Esophagus muscularis mucosa (tissue), 4 donors: Measurements from ENCODE around the gene GBX2. TPM values are rescaled to one million over a fixed set of nuclear protein-coding genes. Genes with fewer than 3 reads are reported as not detected.

Experiments
- DNase-seq: peaks from one replicate; pipeline ENCODE4 v3.0.0-alpha.2; 2017; ENCODE audit errors: extremely low spot score
- H3K27ac ChIP-seq, 4 donors: fragments of 200-600 bp; sonication (generic); replicated peaks in 1 of 4; 1 replicate in 3 of 4; 2 replicates in 1 of 4; pipeline ENCODE4 v1.5.1; 2016 to 2019; ENCODE audit warnings: mild to moderate bottlenecking in 1 of 4
- H3K27me3 ChIP-seq, 4 donors: fragments of 200-600 bp; sonication (generic); one replicate each; pipeline versions ENCODE4 v1.5.1 to v1.6.0; 2016 to 2019
- H3K36me3 ChIP-seq, 4 donors: fragments of 200-600 bp; sonication (generic); one replicate each; pipeline ENCODE4 v1.5.1; 2016 to 2019
- H3K4me1 ChIP-seq, 4 donors: fragments of 200-600 bp; sonication (generic); one replicate each; pipeline ENCODE4 v1.5.1; 2016 to 2019
- H3K4me3 ChIP-seq, 4 donors: fragments of 200-600 bp; sonication (generic); 1 replicate in 2 of 4; 2 replicates in 2 of 4; pipeline ENCODE4 v1.5.1; 2016 to 2019; ENCODE audit warnings: mild to moderate bottlenecking in 4 of 4, moderate library complexity in 1 of 4
- H3K9me3 ChIP-seq, 4 donors: fragments of 200-600 bp; sonication (generic); 1 replicate in 3 of 4; 2 replicates in 1 of 4; pipeline ENCODE4 v1.5.1; 2016 to 2019
- EP300 ChIP-seq: sonication (generic); formaldehyde crosslinking; IDR thresholded peaks from one replicate; pipeline ENCODE4 v1.6.1; 2017; ENCODE audit warnings: antibody characterized with exemption
- POLR2A ChIP-seq: fragments of 450-650 bp; IDR thresholded peaks from one replicate; pipeline ENCODE4 v1.6.1; 2017; ENCODE audit warnings: antibody characterized with exemption, moderate library complexity, mild to moderate bottlenecking, low read depth
- POLR2AphosphoS5 ChIP-seq, 2 donors: sonication (generic); formaldehyde crosslinking; IDR thresholded peaks; one replicate each; pipeline ENCODE4 v1.6.1; 2017; ENCODE audit warnings: antibody characterized with exemption in 2 of 2
- WGBS: methylation state at CpG from one replicate; pipeline ENCODE4 v1.1.5; 2018; 5-methylcytosine and 5-hydroxymethylcytosine counted together
- intact Hi-C: fragments of 100-400 bp; cut with DNase I; formaldehyde crosslinking; loops from one replicate; pipeline ENCODE4 v1.15.1; 2023
- small RNA-seq, 3 donors: library from RNA; depleted of rRNA; stranded (forward); fragments of <200 nt; gene quantifications; one replicate each; pipeline ENCODE3, GENCODE V24; 2016
- total RNA-seq, 4 donors: library from RNA; depleted of rRNA; stranded (reverse); fragments of >200 nt; gene quantifications; one replicate each; pipeline versions ENCODE4 v1.1.0 to v1.2.1, GENCODE V29; 2016
- TF ChIP-seq, protein P1 (sequence below), 3 experiments: fragments of 200-600 bp in 2 of 3; fragments of 450-650 bp in 1 of 3; sonication (generic) in 2 of 3; IDR thresholded peaks; one replicate each; pipeline ENCODE4 v1.5.1; 2017 to 2019; ENCODE audit warnings: antibody characterized with exemption in 3 of 3, mild to moderate bottlenecking in 2 of 3, moderate library complexity in 1 of 3

The GBX2 gene
- total RNA-seq, 4 donors from 2014 or later, result not detected

DNA sequence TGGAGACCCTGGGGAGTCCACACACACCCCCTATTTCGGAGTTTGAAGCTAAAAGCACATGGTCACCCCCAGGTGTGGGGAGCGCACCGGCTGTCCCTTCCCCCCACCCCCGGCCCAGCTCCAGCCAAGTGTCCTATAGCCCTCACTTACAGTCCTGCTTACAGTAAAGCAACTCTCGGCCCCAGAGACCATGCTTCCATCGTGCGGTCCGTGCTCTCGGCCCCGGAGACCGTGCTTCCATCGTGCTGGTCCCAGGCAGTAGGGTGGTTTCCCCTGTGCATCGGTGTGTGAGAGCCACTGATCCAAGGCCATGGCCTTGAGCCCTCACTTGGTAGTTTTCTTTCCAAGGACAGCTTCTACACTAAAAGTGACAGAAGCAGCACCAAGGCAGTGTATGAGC is 48.7 kb downstream of the GBX2 start:
- TF ChIP-seq EP300, result no peak
- no peak for TF ChIP-seq POLR2AphosphoS5 (IDR thresholded peaks at IDR 0.05)
- no peak for TF ChIP-seq POLR2A
- TF ChIP-seq, protein P1, sequence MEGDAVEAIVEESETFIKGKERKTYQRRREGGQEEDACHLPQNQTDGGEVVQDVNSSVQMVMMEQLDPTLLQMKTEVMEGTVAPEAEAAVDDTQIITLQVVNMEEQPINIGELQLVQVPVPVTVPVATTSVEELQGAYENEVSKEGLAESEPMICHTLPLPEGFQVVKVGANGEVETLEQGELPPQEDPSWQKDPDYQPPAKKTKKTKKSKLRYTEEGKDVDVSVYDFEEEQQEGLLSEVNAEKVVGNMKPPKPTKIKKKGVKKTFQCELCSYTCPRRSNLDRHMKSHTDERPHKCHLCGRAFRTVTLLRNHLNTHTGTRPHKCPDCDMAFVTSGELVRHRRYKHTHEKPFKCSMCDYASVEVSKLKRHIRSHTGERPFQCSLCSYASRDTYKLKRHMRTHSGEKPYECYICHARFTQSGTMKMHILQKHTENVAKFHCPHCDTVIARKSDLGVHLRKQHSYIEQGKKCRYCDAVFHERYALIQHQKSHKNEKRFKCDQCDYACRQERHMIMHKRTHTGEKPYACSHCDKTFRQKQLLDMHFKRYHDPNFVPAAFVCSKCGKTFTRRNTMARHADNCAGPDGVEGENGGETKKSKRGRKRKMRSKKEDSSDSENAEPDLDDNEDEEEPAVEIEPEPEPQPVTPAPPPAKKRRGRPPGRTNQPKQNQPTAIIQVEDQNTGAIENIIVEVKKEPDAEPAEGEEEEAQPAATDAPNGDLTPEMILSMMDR (IDR thresholded peaks at IDR 0.05), result no peak
- intact Hi-C loops, result no loop called here
- Histone ChIP-seq H3K9me3 (no peaks in the 10 kb centered on the region), H3K4me1 (no peaks in the 10 kb centered on the region), H3K27me3 (no peaks in the 10 kb centered on the region), H3K36me3 (peaks cover 9 to 41% (median 20%) of the 10 kb centered on the region in 4 donors), H3K4me3 (no peak overlapping the region), H3K27ac (no peak overlapping the region)
- 80% methylated on average over 3 of the region's 13 CpGs for WGBS
- no peak for DNase-seq

DNA sequence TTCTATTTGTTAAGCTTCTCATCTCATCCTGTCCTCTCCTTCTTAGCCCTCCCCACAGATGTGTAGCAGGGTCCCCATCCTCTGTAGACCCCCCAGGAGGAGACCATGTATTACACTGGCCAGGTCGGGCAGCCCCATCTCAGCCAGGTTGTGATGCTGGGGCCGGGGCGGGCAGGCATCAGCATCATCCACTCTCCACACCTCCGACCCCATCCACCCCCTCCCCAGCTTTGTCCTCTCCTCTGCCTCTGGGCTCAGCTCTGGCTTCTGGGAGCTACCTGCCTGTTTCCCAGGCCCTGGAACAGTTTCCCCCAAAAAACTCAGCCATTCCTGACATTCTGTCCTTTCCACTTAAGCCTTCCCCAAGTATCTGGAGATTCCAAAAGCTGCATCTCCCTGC is 49.2 kb downstream of the GBX2 start:
- H3K9me3 ChIP-seq, result no peaks in the 10 kb centered on the region
- WGBS, result 93% methylated on average over 4 of the region's 4 CpGs
- H3K27me3 ChIP-seq, result no peaks in the 10 kb centered on the region
- TF ChIP-seq, protein P1 (IDR thresholded peaks at IDR 0.05), result no peak
- TF ChIP-seq EP300 (no peak), POLR2AphosphoS5 (IDR thresholded peaks at IDR 0.05) (no peak), POLR2A (no peak)
- H3K27ac ChIP-seq, result no peak overlapping the region
- DNase-seq, result no peak
- H3K4me1 ChIP-seq, result no peaks in the 10 kb centered on the region
- no peak overlapping the region for H3K4me3 ChIP-seq
- intact Hi-C loops, result no loop called here
- H3K36me3 ChIP-seq, result peaks cover 5 to 36% (median 16%) of the 10 kb centered on the region in 4 donors

DNA sequence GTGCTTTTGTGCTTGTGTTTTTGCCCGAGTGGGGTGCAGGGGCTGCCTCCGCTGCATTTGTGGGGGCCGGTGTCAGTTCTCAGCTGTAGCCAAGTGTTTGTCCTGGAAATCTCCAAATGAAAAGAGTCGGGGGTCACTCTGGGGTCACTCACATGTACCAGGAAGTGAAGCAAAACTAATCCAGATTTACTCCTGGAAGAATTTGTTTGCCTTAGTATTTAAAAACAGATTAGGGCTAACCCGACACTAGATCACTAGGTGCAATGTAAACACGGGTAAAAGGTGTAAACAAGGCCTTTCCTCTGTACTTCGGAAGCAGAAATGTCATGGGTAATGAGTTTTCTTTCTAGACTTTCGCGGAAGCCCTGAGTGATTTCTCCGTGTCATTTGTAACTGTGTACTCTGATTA is 50.3 kb downstream of the GBX2 start:
- no peaks in the 10 kb centered on the region for H3K4me1 ChIP-seq
- no peak overlapping the region for H3K27ac ChIP-seq
- DNase-seq, result no peak
- intact Hi-C loops, result no loop called here
- H3K27me3 ChIP-seq, result no peaks in the 10 kb centered on the region
- TF ChIP-seq, protein P1 (IDR thresholded peaks at IDR 0.05), result no peak
- TF ChIP-seq EP300 (no peak), POLR2AphosphoS5 (IDR thresholded peaks at IDR 0.05) (no peak), POLR2A (no peak)
- 69% methylated on average over 10 of the region's 10 CpGs for WGBS
- peaks cover 0 to 28% (median 13%) of the 10 kb centered on the region in 4 donors for H3K36me3 ChIP-seq
- no peaks in the 10 kb centered on the region for H3K9me3 ChIP-seq
- H3K4me3 ChIP-seq, result no peak overlapping the region

DNA sequence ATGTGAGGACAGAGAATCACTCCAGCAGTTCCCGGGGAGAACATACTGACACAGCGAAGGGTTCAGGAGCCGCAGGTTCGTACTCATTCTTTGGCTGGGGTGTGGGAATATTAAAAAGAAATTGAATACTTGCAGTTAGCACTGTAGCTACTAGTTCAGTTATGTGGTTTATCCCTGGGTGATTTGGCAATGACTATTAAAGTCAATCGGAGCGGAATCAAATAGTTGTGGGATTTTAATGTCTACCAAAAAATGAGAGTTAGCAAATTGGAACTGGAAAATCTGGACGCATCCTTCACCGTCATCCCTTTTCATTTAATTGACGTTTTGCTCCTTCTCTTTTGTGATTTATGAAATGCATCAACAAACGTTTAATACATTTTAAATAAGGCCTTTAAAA is 50.8 kb downstream of the GBX2 start:
- Histone ChIP-seq H3K4me3 (no peak overlapping the region), H3K4me1 (no peaks in the 10 kb centered on the region), H3K36me3 (peaks cover 0 to 27% (median 13%) of the 10 kb centered on the region in 4 donors), H3K27ac (no peak overlapping the region), H3K9me3 (no peaks in the 10 kb centered on the region), H3K27me3 (no peaks in the 10 kb centered on the region)
- 90% methylated on average over 10 of the region's 10 CpGs for WGBS
- DNase-seq, result no peak
- TF ChIP-seq, protein P1 (IDR thresholded peaks at IDR 0.05), result no peak
- TF ChIP-seq POLR2AphosphoS5 (IDR thresholded peaks at IDR 0.05) (no peak), EP300 (no peak), POLR2A (no peak)
- intact Hi-C loops, result no loop called here

Small RNA genes lying within 50 kb of the gene (small RNA-seq; reads per million reads assigned to genes)
- gene RF00019 (0 reads per million in 3 donors), gene RNU1-31P (0 reads per million in 3 donors)

Other genes starting within 250 kb of the GBX2 start
- not detected for gene ASB18, start 96.0 kb upstream of the GBX2 start, total RNA-seq